Neuron (in vitro differentiated cells): ENCODE results near the gene ADARB2.

Experiments
- H2AFZ ChIP-seq: one replicate; pipeline ENCODE4 v1.6.1; 2013; ENCODE audit warnings: low read depth, mild to moderate bottlenecking, inconsistent platforms, low read length, moderate library complexity
- H3K27me3 ChIP-seq: one replicate; pipeline ENCODE4 v1.6.1; 2013; ENCODE audit warnings: low read length; ENCODE audit not compliant: insufficient read depth
- H3K36me3 ChIP-seq: one replicate; pipeline ENCODE4 v1.6.1; 2013; ENCODE audit warnings: low read length; ENCODE audit not compliant: insufficient read depth
- H3K4me1 ChIP-seq: one replicate; pipeline ENCODE4 v1.6.1; 2013; ENCODE audit warnings: low read length; ENCODE audit not compliant: insufficient read depth
- H3K4me3 ChIP-seq: 2 replicates; pipeline ENCODE4 v1.5.1; 2013; ENCODE audit warnings: mild to moderate bottlenecking, low read length, moderate library complexity
- H3K9me3 ChIP-seq: one replicate; pipeline ENCODE4 v1.6.1; 2013; ENCODE audit warnings: low read length

Gene ADARB2

GRCh38 chr10:1661859-1662437 is 75.4 kb downstream of the ADARB2 start:
- no peak overlapping the region for H2AFZ ChIP-seq
- H3K27me3 ChIP-seq = no peaks in the 10 kb centered on the region
- no peaks in the 10 kb centered on the region for H3K4me1 ChIP-seq
- no peaks in the 10 kb centered on the region for H3K36me3 ChIP-seq
- H3K9me3 ChIP-seq = no peaks in the 10 kb centered on the region
- H3K4me3 ChIP-seq = no peak overlapping the region

GRCh38 chr10:1661416-1661815 is 75.9 kb downstream of the ADARB2 start:
- H2AFZ ChIP-seq = no peak overlapping the region
- H3K9me3 ChIP-seq = no peaks in the 10 kb centered on the region

DNA sequence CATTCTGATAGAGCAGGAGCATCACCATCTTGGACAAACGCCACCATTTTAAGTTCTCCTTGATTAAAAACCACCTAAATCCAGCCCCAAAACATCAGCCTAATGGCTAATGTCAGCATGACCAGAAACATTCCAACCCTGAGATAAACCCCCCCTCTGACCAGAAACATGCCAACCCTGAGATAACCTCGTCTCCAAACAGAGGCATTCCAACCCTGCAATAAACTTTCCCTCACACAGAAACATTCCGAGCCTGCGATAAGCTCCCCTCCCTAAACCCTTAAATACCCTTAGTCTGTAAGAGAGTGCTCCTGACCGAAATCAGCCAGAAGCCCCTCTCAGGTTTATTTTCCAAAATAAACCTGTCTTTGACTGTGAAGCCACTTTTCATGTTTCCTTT is 76.5 kb downstream of the ADARB2 start:
- Histone ChIP-seq H3K36me3 (no peaks in the 10 kb centered on the region), H2AFZ (no peak overlapping the region), H3K9me3 (no peaks in the 10 kb centered on the region), H3K27me3 (no peaks in the 10 kb centered on the region), H3K4me1 (no peaks in the 10 kb centered on the region), H3K4me3 (no peak overlapping the region)

More at GRCh38 chr10:1661416-1661815, 75.9 kb downstream of the ADARB2 start:
- Histone ChIP-seq H3K4me3 (no peak overlapping the region), H3K27me3 (no peaks in the 10 kb centered on the region), H3K4me1 (no peaks in the 10 kb centered on the region), H3K36me3 (no peaks in the 10 kb centered on the region)

DNA sequence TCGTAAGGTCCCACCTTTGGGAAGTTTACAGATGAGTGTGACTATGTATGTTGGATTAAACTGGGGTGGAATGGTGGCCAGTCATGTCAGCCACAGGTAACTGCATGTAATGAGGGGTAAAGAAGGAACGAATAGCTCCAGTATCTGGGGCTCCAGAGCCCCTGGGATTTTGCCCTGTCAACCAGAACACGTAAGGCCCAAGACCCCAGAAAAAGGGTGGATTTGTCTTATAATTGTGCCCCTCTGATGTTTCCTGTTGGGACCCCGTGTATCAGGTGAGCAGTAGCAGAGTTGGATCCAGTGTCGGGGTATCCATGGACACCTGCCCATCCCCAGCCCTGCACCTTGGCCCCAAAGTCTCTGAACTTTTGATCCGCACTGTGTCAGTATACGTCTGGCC is 76.9 kb downstream of the ADARB2 start:
- no peak overlapping the region for H2AFZ ChIP-seq
- no peaks in the 10 kb centered on the region for H3K27me3 ChIP-seq
- H3K4me3 ChIP-seq = no peak overlapping the region
- no peaks in the 10 kb centered on the region for H3K4me1 ChIP-seq
- no peaks in the 10 kb centered on the region for H3K9me3 ChIP-seq
- no peaks in the 10 kb centered on the region for H3K36me3 ChIP-seq

- no peaks in the 10 kb centered on the region for H3K4me1 ChIP-seq
- H3K36me3 ChIP-seq = no peaks in the 10 kb centered on the region
- H3K27me3 ChIP-seq = no peaks in the 10 kb centered on the region
- no peaks in the 10 kb centered on the region for H3K9me3 ChIP-seq
- H3K4me3 ChIP-seq = no peak overlapping the region
- no peak overlapping the region for H2AFZ ChIP-seq
These were observed 78.0 kb downstream of the ADARB2 start for GRCh38 chr10:1659221-1659791.

DNA sequence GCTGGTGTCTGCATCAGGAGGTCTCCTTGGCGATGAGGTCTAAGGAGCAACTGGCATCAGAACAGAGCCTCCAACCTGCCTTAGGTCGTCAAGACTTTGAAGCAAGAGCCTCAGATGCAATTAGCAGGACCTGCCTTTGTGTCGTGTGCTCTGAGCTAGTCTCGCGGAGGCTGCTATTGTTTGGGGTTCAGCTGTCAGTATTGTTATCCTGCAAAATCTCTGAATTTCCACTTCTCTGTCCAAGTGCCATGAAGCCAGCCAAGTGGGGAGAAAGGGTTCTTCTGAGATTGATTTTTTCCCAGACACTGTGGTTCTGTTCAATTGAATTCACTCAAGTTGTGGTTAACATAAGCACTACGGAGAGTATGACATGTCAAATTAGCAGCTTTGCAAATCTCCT is 78.7 kb downstream of the ADARB2 start:
- Histone ChIP-seq H3K4me3 (no peak overlapping the region), H3K9me3 (no peaks in the 10 kb centered on the region), H3K36me3 (no peaks in the 10 kb centered on the region), H3K4me1 (no peaks in the 10 kb centered on the region), H3K27me3 (no peaks in the 10 kb centered on the region), H2AFZ (no peak overlapping the region)

GRCh38 chr10:1657479-1657878 is 79.8 kb downstream of the ADARB2 start:
- Histone ChIP-seq H3K36me3 (no peaks in the 10 kb centered on the region), H3K4me3 (no peak overlapping the region), H3K9me3 (no peaks in the 10 kb centered on the region), H3K4me1 (no peaks in the 10 kb centered on the region), H3K27me3 (no peaks in the 10 kb centered on the region), H2AFZ (no peak overlapping the region)

GRCh38 chr10:1655367-1655766 is 82.0 kb downstream of the ADARB2 start:
- no peaks in the 10 kb centered on the region for H3K4me1 ChIP-seq

GRCh38 chr10:1654811-1655356 is 82.4 kb downstream of the ADARB2 start:
- Histone ChIP-seq H3K4me1 (no peaks in the 10 kb centered on the region), H3K27me3 (no peaks in the 10 kb centered on the region), H3K4me3 (no peak overlapping the region), H2AFZ (no peak overlapping the region), H3K36me3 (no peaks in the 10 kb centered on the region), H3K9me3 (no peaks in the 10 kb centered on the region)

More at GRCh38 chr10:1655367-1655766, 82.0 kb downstream of the ADARB2 start:
- no peaks in the 10 kb centered on the region for H3K36me3 ChIP-seq
- H3K4me3 ChIP-seq = no peak overlapping the region
- H3K9me3 ChIP-seq = no peaks in the 10 kb centered on the region
- no peaks in the 10 kb centered on the region for H3K27me3 ChIP-seq
- no peak overlapping the region for H2AFZ ChIP-seq

DNA sequence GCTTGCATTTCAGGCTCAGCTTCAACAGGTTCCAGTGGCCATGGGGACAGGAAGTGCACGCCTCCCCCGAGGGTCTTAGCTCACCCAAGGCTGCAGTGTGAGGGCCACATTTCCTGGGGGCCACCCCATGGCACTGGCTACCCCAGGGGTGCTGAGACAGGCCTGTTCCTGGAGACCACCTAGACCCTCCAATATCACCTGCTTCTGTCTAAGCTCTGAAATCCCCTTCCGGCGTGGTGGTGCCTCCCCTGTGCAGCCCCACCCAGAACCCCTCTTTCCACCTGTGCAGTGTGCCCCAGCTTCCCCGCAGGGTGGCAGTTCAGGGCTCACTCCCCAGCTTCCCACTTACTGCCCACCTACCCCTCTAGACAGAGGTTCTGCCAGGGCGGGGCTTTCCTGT is 83.1 kb downstream of the ADARB2 start:
- Histone ChIP-seq H3K9me3 (no peaks in the 10 kb centered on the region), H3K36me3 (no peaks in the 10 kb centered on the region), H3K4me3 (no peak overlapping the region), H3K27me3 (no peaks in the 10 kb centered on the region), H2AFZ (no peak overlapping the region), H3K4me1 (no peaks in the 10 kb centered on the region)

GRCh38 chr10:1653321-1653720 is 84.0 kb downstream of the ADARB2 start:
- Histone ChIP-seq H3K36me3 (no peaks in the 10 kb centered on the region), H3K27me3 (no peaks in the 10 kb centered on the region), H3K4me3 (no peak overlapping the region), H3K4me1 (no peaks in the 10 kb centered on the region), H3K9me3 (no peaks in the 10 kb centered on the region), H2AFZ (no peak overlapping the region)

GRCh38 chr10:1652151-1652550 is 85.2 kb downstream of the ADARB2 start:
- Histone ChIP-seq H2AFZ (no peak overlapping the region), H3K27me3 (no peaks in the 10 kb centered on the region), H3K9me3 (no peaks in the 10 kb centered on the region), H3K4me1 (no peaks in the 10 kb centered on the region), H3K4me3 (no peak overlapping the region), H3K36me3 (no peaks in the 10 kb centered on the region)

GRCh38 chr10:1651270-1651966 is 85.9 kb downstream of the ADARB2 start:
- H3K4me3 ChIP-seq = no peak overlapping the region
- no peaks in the 10 kb centered on the region for H3K36me3 ChIP-seq
- H3K27me3 ChIP-seq = no peaks in the 10 kb centered on the region
- no peaks in the 10 kb centered on the region for H3K4me1 ChIP-seq
- H3K9me3 ChIP-seq = no peaks in the 10 kb centered on the region
- H2AFZ ChIP-seq = no peak overlapping the region
